ENCODE results near the gene ASTN2.

DNA sequence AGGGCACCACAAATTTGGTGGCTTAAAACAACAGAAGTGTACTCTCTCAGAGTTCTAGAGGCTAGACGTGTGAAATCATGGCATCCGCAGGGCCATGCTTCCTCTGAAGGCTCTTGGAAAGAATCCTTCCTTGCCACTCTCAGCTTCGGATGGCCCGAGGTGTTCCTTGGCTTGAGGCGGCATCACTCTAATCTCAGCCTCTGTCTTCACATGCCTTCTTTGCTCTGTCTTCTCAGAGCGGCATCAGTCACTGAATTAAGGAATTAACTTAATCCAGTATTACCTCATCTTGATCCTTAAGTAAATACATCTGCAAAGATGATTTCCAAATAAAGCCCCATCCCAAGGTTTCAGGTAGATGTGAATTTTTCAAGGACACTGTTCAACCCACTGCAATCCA, 938.9 kb downstream of the ASTN2 start:
- TF ChIP-seq, protein P1, sequence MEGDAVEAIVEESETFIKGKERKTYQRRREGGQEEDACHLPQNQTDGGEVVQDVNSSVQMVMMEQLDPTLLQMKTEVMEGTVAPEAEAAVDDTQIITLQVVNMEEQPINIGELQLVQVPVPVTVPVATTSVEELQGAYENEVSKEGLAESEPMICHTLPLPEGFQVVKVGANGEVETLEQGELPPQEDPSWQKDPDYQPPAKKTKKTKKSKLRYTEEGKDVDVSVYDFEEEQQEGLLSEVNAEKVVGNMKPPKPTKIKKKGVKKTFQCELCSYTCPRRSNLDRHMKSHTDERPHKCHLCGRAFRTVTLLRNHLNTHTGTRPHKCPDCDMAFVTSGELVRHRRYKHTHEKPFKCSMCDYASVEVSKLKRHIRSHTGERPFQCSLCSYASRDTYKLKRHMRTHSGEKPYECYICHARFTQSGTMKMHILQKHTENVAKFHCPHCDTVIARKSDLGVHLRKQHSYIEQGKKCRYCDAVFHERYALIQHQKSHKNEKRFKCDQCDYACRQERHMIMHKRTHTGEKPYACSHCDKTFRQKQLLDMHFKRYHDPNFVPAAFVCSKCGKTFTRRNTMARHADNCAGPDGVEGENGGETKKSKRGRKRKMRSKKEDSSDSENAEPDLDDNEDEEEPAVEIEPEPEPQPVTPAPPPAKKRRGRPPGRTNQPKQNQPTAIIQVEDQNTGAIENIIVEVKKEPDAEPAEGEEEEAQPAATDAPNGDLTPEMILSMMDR (IDR thresholded peaks at IDR 0.05; ENCODE audit: insufficient read depth, low read depth, low read length) = no peak
- TF ChIP-seq EZH2 (IDR thresholded peaks at IDR 0.05; ENCODE audit: insufficient read depth, low read length) = no peak
